PFSK-1 (cell line): ENCODE results near the gene GPATCH2.

Source experiments
- FOXP2 ChIP-seq: optimal IDR thresholded peaks from 2 replicates; pipeline ENCODE3; 2011; ENCODE audit warnings: borderline replicate concordance, control low read depth, inconsistent platforms; ENCODE audit not compliant: insufficient read depth; ENCODE audit errors: extremely low read length, extremely low read depth
- POLR2AphosphoS5 ChIP-seq: IDR thresholded peaks from 2 replicates; pipeline ENCODE4 v1.6.1; 2012; ENCODE audit warnings: low read depth, mild to moderate bottlenecking, control low read depth, low read length, moderate library complexity
- REST ChIP-seq, 2 experiments: IDR thresholded peaks; 2 replicates each; pipeline versions ENCODE4 v1.6.1 to v1.8.0; 2011 to 2012; ENCODE audit warnings: low read depth in 2 of 2, low read length in 2 of 2, control low read depth in 1 of 2, inconsistent platforms in 1 of 2, mild to moderate bottlenecking in 1 of 2, moderate library complexity in 1 of 2; ENCODE audit not compliant: insufficient read depth in 1 of 2

- no peak for TF ChIP-seq REST (IDR thresholded peaks at IDR 0.05; ENCODE audit: insufficient read depth in 1 of 2, low read depth in 2 of 2, low read length in 2 of 2)
- TF ChIP-seq FOXP2, result no peak
- no peak for TF ChIP-seq POLR2AphosphoS5
Measured at GRCh38 chr1:217433664-217434063, 197.2 kb downstream of the GPATCH2 start.
